Endothelial cell of umbilical vein (primary cell): ENCODE results near the gene HOXB3.

Experiments
- JUN ChIP-seq: IDR thresholded peaks from 2 replicates; pipeline ENCODE4 v1.6.1; 2011; ENCODE audit warnings: borderline replicate concordance, low read depth; ENCODE audit not compliant: insufficient read length, insufficient read depth
- POLR2A ChIP-seq: IDR thresholded peaks from 2 replicates; pipeline ENCODE4 v1.6.1; 2012; ENCODE audit warnings: low read depth, mild to moderate bottlenecking, control low read depth, low read length
- POLR2AphosphoS5 ChIP-seq: IDR thresholded peaks from 2 replicates; pipeline ENCODE4 v1.6.1; 2012; ENCODE audit warnings: low read depth, mild to moderate bottlenecking, control low read depth, low read length, moderate library complexity; ENCODE audit not compliant: insufficient read depth
- TF ChIP-seq, protein P1 (sequence below), 2 donors: IDR thresholded peaks; 1 replicate in 1 of 2; 2 replicates in 1 of 2; pipeline ENCODE4 v1.5.1; 2011; ENCODE audit warnings: low read length in 2 of 2, mild to moderate bottlenecking in 2 of 2, moderate library complexity in 2 of 2, control low read depth in 1 of 2, inconsistent platforms in 1 of 2, low read depth in 1 of 2; ENCODE audit not compliant: insufficient read depth in 1 of 2; ENCODE audit errors: extremely low read depth in 1 of 2

DNA sequence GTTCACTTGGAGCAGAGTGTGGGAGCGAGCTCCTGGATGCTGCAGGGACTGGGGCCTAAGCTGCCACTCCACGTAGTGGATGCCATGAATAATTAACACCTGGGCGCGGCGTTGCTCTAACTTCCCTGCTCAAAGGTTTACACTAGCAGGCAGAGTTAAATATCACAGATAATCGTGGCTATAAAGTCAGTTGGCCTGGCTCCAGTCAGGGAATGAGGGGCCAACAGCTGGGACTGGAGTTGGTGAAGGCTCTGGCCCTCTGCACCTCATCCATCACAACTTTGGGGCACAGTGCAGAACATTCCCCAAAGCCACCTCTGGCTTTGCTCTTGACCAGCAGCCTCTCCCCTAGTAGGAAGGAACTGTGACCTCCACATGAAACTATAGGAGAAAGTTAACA is 22.8 kb downstream of the HOXB3 start:
- TF ChIP-seq, protein P1, sequence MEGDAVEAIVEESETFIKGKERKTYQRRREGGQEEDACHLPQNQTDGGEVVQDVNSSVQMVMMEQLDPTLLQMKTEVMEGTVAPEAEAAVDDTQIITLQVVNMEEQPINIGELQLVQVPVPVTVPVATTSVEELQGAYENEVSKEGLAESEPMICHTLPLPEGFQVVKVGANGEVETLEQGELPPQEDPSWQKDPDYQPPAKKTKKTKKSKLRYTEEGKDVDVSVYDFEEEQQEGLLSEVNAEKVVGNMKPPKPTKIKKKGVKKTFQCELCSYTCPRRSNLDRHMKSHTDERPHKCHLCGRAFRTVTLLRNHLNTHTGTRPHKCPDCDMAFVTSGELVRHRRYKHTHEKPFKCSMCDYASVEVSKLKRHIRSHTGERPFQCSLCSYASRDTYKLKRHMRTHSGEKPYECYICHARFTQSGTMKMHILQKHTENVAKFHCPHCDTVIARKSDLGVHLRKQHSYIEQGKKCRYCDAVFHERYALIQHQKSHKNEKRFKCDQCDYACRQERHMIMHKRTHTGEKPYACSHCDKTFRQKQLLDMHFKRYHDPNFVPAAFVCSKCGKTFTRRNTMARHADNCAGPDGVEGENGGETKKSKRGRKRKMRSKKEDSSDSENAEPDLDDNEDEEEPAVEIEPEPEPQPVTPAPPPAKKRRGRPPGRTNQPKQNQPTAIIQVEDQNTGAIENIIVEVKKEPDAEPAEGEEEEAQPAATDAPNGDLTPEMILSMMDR (IDR thresholded peaks at IDR 0.05; ENCODE audit: extremely low read depth in 1 of 2, insufficient read depth in 1 of 2, low read depth in 1 of 2, low read length in 2 of 2): no peak
- TF ChIP-seq JUN (no peak), POLR2A (no peak), POLR2AphosphoS5 (no peak)
